Measurements from ENCODE around the gene HTT. TPM values are rescaled to one million over a fixed set of nuclear protein-coding genes. Genes with fewer than 3 reads are reported as not detected.

Gene HTT
- total and polyA plus RNA-seq, 10 of the 15 experiments (the other 5 are each of a cell fraction or from before 2014, with no cell fraction given), result 3.3 to 113 (median 43.3) TPM

DNA sequence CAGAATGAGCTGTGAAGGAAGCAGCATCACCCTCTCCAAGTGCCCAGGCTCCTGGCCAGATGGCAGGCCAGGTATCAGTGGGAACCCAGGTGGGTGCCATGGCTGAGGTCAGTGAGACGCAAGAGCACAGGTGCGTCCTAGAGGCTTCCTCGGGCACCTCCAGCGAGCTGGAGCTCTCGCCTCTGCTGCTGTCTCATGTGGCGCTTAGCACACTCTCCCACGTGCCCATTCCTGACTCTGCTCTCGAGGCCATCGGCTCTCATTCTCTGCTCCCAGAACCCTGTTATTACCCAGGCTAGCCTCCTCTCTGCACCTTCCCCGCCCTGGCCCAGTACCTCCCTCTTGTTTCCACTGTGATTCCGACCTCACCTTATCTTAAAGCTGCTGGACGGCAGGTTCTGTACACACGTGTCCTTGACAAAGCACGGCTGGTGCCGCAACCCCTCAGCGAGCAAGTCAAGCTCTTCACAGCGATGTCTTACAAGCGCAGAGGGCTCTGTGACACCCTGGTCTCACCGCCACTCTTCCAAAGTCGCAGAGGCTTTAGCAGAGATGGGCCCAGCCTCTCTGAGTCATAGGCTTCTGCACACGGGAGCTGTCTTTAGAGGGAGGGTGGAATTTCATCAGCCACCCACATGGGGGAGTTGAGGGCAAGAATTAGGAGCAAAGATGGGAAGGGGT is 159.1 kb downstream of the HTT start:
- 91% methylated on average over 21 of the region's 21 CpGs for whole genome bisulfite sequencing (ENCODE audit: insufficient coverage, insufficient replicate concordance, low lambda C conversion rate, missing lambda C conversion rate)
- in situ Hi-C loops (cut with MboI) (no loop called here), intact Hi-C loops (cut with micrococcal nuclease; ENCODE audit: unreplicated experiment) (no loop called here)
- Histone ChIP-seq H3K27me3 (replicated peaks in 1 of 2; ENCODE audit: control insufficient read depth in 2 of 2, insufficient read depth in 2 of 2, low read length in 1 of 2) (no peaks in the 10 kb centered on the region), H3K4me1 (ENCODE audit: control insufficient read depth, insufficient read depth, low read length) (no peaks in the 10 kb centered on the region), H3K4me3 (no peak overlapping the region), H3K79me2 (ENCODE audit: control insufficient read depth, insufficient read depth, low read length) (no peaks in the 10 kb centered on the region), H3K27ac (ENCODE audit: control insufficient read depth, insufficient read depth) (no peak overlapping the region), H3K9me3 (replicated peaks; ENCODE audit: control insufficient read depth, insufficient read depth, low read length) (no peaks in the 10 kb centered on the region), H2AFZ (ENCODE audit: control insufficient read depth, low read depth, low read length) (no peak overlapping the region), H4K20me1 (ENCODE audit: control insufficient read depth, insufficient read depth) (no peaks in the 10 kb centered on the region), H3K4me2 (ENCODE audit: control insufficient read depth, insufficient read depth) (no peak overlapping the region), H3K36me3 (ENCODE audit: control insufficient read depth in 2 of 2, insufficient read depth in 2 of 2, low read length in 1 of 2) (peaks cover 27 to 61% of the 10 kb centered on the region in 2 experiments), H3K9ac (ENCODE audit: control insufficient read depth, insufficient read depth, low read length) (no peak overlapping the region)
- ATAC-seq (no peak), DNase-seq (ENCODE audit: low read depth, low spot score) (no peak), FAIRE-seq (no peak)
- RAD21 ChIA-PET (ENCODE audit: unreplicated experiment), result no interaction called here
- POLR2A ChIA-PET, result no interaction called here
- TF ChIP-seq SMAD5 (IDR thresholded peaks at IDR 0.05; ENCODE audit: low read depth) (no peak), MYC (IDR thresholded peaks at IDR 0.05; ENCODE audit: insufficient read depth, insufficient read length, insufficient replicate concordance, low read length, severe bottlenecking) (no peak), IKZF1 (conservative IDR thresholded peaks at IDR 0.05) (no peak), HDGF (IDR thresholded peaks at IDR 0.05) (no peak), TBL1XR1 (IDR thresholded peaks at IDR 0.05; ENCODE audit: low read depth, low read length) (no peak), CHD1 (IDR thresholded peaks at IDR 0.05; ENCODE audit: low read depth, low read length) (no peak), CBX3 (IDR thresholded peaks at IDR 0.05; ENCODE audit: borderline replicate concordance, low read depth) (no peak), GABPA (IDR thresholded peaks at IDR 0.05; ENCODE audit: low read depth) (no peak), MEF2A (IDR thresholded peaks at IDR 0.05; ENCODE audit: insufficient read depth, low read depth, low read length) (no peak), CREM (IDR thresholded peaks at IDR 0.05; ENCODE audit: low read depth) (no peak), HDAC2 (IDR thresholded peaks at IDR 0.05) (no peak), ZNF24 (IDR thresholded peaks at IDR 0.05) (no peak), TARDBP (IDR thresholded peaks at IDR 0.05; ENCODE audit: borderline replicate concordance) (no peak), MTA3 (IDR thresholded peaks at IDR 0.05; ENCODE audit: borderline replicate concordance, low read length) (no peak), NFXL1 (IDR thresholded peaks at IDR 0.05; ENCODE audit: borderline replicate concordance) (no peak)
- TF ChIP-seq, protein P1, sequence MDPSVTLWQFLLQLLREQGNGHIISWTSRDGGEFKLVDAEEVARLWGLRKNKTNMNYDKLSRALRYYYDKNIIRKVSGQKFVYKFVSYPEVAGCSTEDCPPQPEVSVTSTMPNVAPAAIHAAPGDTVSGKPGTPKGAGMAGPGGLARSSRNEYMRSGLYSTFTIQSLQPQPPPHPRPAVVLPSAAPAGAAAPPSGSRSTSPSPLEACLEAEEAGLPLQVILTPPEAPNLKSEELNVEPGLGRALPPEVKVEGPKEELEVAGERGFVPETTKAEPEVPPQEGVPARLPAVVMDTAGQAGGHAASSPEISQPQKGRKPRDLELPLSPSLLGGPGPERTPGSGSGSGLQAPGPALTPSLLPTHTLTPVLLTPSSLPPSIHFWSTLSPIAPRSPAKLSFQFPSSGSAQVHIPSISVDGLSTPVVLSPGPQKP (IDR thresholded peaks at IDR 0.05; ENCODE audit: low read depth, low read length), result no peak
- TF ChIP-seq, protein P2, sequence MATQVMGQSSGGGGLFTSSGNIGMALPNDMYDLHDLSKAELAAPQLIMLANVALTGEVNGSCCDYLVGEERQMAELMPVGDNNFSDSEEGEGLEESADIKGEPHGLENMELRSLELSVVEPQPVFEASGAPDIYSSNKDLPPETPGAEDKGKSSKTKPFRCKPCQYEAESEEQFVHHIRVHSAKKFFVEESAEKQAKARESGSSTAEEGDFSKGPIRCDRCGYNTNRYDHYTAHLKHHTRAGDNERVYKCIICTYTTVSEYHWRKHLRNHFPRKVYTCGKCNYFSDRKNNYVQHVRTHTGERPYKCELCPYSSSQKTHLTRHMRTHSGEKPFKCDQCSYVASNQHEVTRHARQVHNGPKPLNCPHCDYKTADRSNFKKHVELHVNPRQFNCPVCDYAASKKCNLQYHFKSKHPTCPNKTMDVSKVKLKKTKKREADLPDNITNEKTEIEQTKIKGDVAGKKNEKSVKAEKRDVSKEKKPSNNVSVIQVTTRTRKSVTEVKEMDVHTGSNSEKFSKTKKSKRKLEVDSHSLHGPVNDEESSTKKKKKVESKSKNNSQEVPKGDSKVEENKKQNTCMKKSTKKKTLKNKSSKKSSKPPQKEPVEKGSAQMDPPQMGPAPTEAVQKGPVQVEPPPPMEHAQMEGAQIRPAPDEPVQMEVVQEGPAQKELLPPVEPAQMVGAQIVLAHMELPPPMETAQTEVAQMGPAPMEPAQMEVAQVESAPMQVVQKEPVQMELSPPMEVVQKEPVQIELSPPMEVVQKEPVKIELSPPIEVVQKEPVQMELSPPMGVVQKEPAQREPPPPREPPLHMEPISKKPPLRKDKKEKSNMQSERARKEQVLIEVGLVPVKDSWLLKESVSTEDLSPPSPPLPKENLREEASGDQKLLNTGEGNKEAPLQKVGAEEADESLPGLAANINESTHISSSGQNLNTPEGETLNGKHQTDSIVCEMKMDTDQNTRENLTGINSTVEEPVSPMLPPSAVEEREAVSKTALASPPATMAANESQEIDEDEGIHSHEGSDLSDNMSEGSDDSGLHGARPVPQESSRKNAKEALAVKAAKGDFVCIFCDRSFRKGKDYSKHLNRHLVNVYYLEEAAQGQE (IDR thresholded peaks at IDR 0.05; ENCODE audit: low read depth, low read length), result no peak
- TF ChIP-seq, protein P3, sequence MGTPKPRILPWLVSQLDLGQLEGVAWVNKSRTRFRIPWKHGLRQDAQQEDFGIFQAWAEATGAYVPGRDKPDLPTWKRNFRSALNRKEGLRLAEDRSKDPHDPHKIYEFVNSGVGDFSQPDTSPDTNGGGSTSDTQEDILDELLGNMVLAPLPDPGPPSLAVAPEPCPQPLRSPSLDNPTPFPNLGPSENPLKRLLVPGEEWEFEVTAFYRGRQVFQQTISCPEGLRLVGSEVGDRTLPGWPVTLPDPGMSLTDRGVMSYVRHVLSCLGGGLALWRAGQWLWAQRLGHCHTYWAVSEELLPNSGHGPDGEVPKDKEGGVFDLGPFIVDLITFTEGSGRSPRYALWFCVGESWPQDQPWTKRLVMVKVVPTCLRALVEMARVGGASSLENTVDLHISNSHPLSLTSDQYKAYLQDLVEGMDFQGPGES (IDR thresholded peaks at IDR 0.05), result no peak
- TF ChIP-seq, protein P4, sequence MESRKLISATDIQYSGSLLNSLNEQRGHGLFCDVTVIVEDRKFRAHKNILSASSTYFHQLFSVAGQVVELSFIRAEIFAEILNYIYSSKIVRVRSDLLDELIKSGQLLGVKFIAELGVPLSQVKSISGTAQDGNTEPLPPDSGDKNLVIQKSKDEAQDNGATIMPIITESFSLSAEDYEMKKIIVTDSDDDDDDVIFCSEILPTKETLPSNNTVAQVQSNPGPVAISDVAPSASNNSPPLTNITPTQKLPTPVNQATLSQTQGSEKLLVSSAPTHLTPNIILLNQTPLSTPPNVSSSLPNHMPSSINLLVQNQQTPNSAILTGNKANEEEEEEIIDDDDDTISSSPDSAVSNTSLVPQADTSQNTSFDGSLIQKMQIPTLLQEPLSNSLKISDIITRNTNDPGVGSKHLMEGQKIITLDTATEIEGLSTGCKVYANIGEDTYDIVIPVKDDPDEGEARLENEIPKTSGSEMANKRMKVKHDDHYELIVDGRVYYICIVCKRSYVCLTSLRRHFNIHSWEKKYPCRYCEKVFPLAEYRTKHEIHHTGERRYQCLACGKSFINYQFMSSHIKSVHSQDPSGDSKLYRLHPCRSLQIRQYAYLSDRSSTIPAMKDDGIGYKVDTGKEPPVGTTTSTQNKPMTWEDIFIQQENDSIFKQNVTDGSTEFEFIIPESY (IDR thresholded peaks at IDR 0.05), result no peak
- no TSS peak for BruUV-seq (replicated peaks)
- SMC1A ChIA-PET (ENCODE audit: uncharacterized antibody, unreplicated experiment), result interaction anchor here (0.6 to 1.4 kb wide), 2 partner anchors 37 to 90 kb away, joined by 3 to 5 read pairs; no protein-coding TSS in a partner anchor
- CTCF ChIA-PET, result interaction anchor here (0.7 kb wide), 1 partner anchor 156 kb away, joined by 3 read pairs; no protein-coding TSS in a partner anchor

Measured in GM12878 (cell line).